Natural killer cell treated with Interleukin-12 subunit alpha and Interleukin-12 subunit beta and Interleukin-15 and Interleukin-18, amount 100 ng/mL, for 72 hours (primary cell): ENCODE results near the gene CAND2. TPM values are rescaled to one million over a fixed set of nuclear protein-coding genes. Genes with fewer than 3 reads are reported as not detected.

Source experiments
- ATAC-seq, 2 donors: fragments of 150-1000 bp; cut with Tn5 transposase in 1 of 2; sonication (Bioruptor Pico), chemical (Tn5 transposase) in 1 of 2; 2 replicates each; pipeline ENCODE4 v1.10.0; 2021
- DNase-seq: peaks from one replicate; pipeline ENCODE4 v3.0.0; 2022; ENCODE audit warnings: low spot score
- H3K27ac Mint-ChIP-seq, 2 donors: 1 replicate in 1 of 2; 2 replicates in 1 of 2; pipeline ENCODE4 v1.8.0; 2022; ENCODE audit warnings: mixed read lengths in 2 of 2, mild to moderate bottlenecking in 1 of 2, moderate library complexity in 1 of 2
- H3K27me3 Mint-ChIP-seq, 2 donors: 1 replicate in 1 of 2; 2 replicates in 1 of 2; pipeline ENCODE4 v1.8.0; 2022; ENCODE audit warnings: mixed read lengths in 2 of 2
- H3K36me3 Mint-ChIP-seq: one replicate; pipeline ENCODE4 v1.8.0; 2022; ENCODE audit warnings: mixed read lengths
- H3K4me1 Mint-ChIP-seq, 2 donors: 1 replicate in 1 of 2; 2 replicates in 1 of 2; pipeline ENCODE4 v1.8.0; 2022; ENCODE audit warnings: low read depth in 2 of 2, mixed read lengths in 2 of 2, mild to moderate bottlenecking in 1 of 2
- H3K4me3 Mint-ChIP-seq: one replicate; pipeline ENCODE4 v1.8.0; 2022; ENCODE audit warnings: mixed read lengths
- H3K9me3 Mint-ChIP-seq: 2 replicates; pipeline ENCODE4 v1.8.0; 2022; ENCODE audit warnings: mixed read lengths
- total RNA-seq, 2 donors: library from RNA; stranded (reverse); gene quantifications; one replicate each; pipeline ENCODE4 v1.2.3, GENCODE V29; 2022

The CAND2 gene
- under 1 TPM; 0.45 to 0.62 TPM for total RNA-seq

GRCh38 chr3:12796171-12797123 is at the start of gene CAND2:
Gene CAND2, plus strand, starts transcription at chr3:12796680. Its CDS starts 41 bp downstream, at chr3:12796721.
- H3K4me3 Mint-ChIP-seq, result peak within 1 kb of the TSS; percentile 65
- ATAC-seq, result peak; percentile 58 to 61
- H3K27ac Mint-ChIP-seq, result no peak within 1 kb of the TSS
- H3K9me3 Mint-ChIP-seq, result no peaks in the 10 kb centered on the region
- DNase-seq, result no peak
- H3K36me3 Mint-ChIP-seq, result no peaks in the 10 kb centered on the region
- H3K27me3 Mint-ChIP-seq, result peaks cover 3 to 11% of the 10 kb centered on the region in 2 donors
- H3K4me1 Mint-ChIP-seq, result peaks cover 0 to 6% of the 10 kb centered on the region in 2 donors

- Mint-ChIP-seq H3K27ac (no peak overlapping the region), H3K9me3 (no peaks in the 10 kb centered on the region), H3K36me3 (no peaks in the 10 kb centered on the region), H3K27me3 (peaks cover 7 to 8% of the 10 kb centered on the region in 2 donors), H3K4me1 (peaks cover 0 to 7% of the 10 kb centered on the region in 2 donors), H3K4me3 (no peak overlapping the region)
- ATAC-seq (no peak), DNase-seq (no peak)
These were observed 48.0 kb upstream of the CAND2 start for GRCh38 chr3:12748477-12748876.

GRCh38 chr3:12750223-12750622 is 46.3 kb upstream of the CAND2 start:
- ATAC-seq, result no peak

GRCh38 chr3:12750658-12751071 is 45.8 kb upstream of the CAND2 start:
- ATAC-seq (peak; percentile 63 to 79), DNase-seq (no peak)
- Mint-ChIP-seq H3K27ac (no peak overlapping the region), H3K27me3 (peaks cover 4 to 17% of the 10 kb centered on the region in 2 donors), H3K36me3 (no peaks in the 10 kb centered on the region), H3K4me3 (no peak overlapping the region), H3K4me1 (peaks cover 0 to 7% of the 10 kb centered on the region in 2 donors), H3K9me3 (no peaks in the 10 kb centered on the region)

More at GRCh38 chr3:12750223-12750622, 46.3 kb upstream of the CAND2 start:
- Mint-ChIP-seq H3K27ac (no peak overlapping the region), H3K9me3 (no peaks in the 10 kb centered on the region), H3K4me3 (no peak overlapping the region), H3K4me1 (peaks cover 0 to 7% of the 10 kb centered on the region in 2 donors), H3K27me3 (peaks cover 3 to 12% of the 10 kb centered on the region in 2 donors), H3K36me3 (no peaks in the 10 kb centered on the region)
- DNase-seq, result no peak

- Mint-ChIP-seq H3K36me3 (no peaks in the 10 kb centered on the region), H3K4me3 (no peak overlapping the region), H3K4me1 (peaks cover 0 to 7% of the 10 kb centered on the region in 2 donors), H3K9me3 (no peaks in the 10 kb centered on the region), H3K27me3 (peaks cover 7 to 23% of the 10 kb centered on the region in 2 donors), H3K27ac (no peak overlapping the region)
- no peak for ATAC-seq
- DNase-seq, result no peak
These were observed 44.9 kb upstream of the CAND2 start for GRCh38 chr3:12751571-12751970.

GRCh38 chr3:12752102-12752501 is 44.4 kb upstream of the CAND2 start:
- no peaks in the 10 kb centered on the region for H3K36me3 Mint-ChIP-seq
- H3K27ac Mint-ChIP-seq, result no peak overlapping the region
- H3K9me3 Mint-ChIP-seq, result no peaks in the 10 kb centered on the region
- ATAC-seq (no peak), DNase-seq (no peak)
- peaks cover 10 to 28% of the 10 kb centered on the region in 2 donors for H3K27me3 Mint-ChIP-seq
- H3K4me1 Mint-ChIP-seq, result peaks cover 0 to 7% of the 10 kb centered on the region in 2 donors
- no peak overlapping the region for H3K4me3 Mint-ChIP-seq

- DNase-seq (no peak), ATAC-seq (no peak)
- no peak overlapping the region for H3K27ac Mint-ChIP-seq
- H3K36me3 Mint-ChIP-seq, result no peaks in the 10 kb centered on the region
- no peaks in the 10 kb centered on the region for H3K9me3 Mint-ChIP-seq
- H3K27me3 Mint-ChIP-seq, result peaks cover 10 to 28% of the 10 kb centered on the region in 2 donors
- H3K4me3 Mint-ChIP-seq, result no peak overlapping the region
- H3K4me1 Mint-ChIP-seq, result peaks cover 0 to 7% of the 10 kb centered on the region in 2 donors
These were observed 43.7 kb upstream of the CAND2 start for GRCh38 chr3:12752809-12753208.

GRCh38 chr3:12753275-12754028 is 43.0 kb upstream of the CAND2 start:
- Mint-ChIP-seq H3K4me1 (peaks cover 0 to 7% of the 10 kb centered on the region in 2 donors), H3K4me3 (no peak overlapping the region), H3K36me3 (no peaks in the 10 kb centered on the region), H3K9me3 (no peaks in the 10 kb centered on the region), H3K27ac (no peak overlapping the region), H3K27me3 (peaks cover 7 to 22% of the 10 kb centered on the region in 2 donors)
- ATAC-seq, result no peak
- DNase-seq, result no peak

- Mint-ChIP-seq H3K4me3 (no peak overlapping the region), H3K27me3 (peaks cover 7 to 21% of the 10 kb centered on the region in 2 donors), H3K36me3 (no peaks in the 10 kb centered on the region), H3K4me1 (peaks cover 0 to 7% of the 10 kb centered on the region in 2 donors), H3K27ac (no peak overlapping the region), H3K9me3 (no peaks in the 10 kb centered on the region)
- ATAC-seq (no peak), DNase-seq (no peak)
These were observed 42.2 kb upstream of the CAND2 start for GRCh38 chr3:12754313-12754712.

- Mint-ChIP-seq H3K9me3 (no peaks in the 10 kb centered on the region), H3K27me3 (peaks cover 7 to 21% of the 10 kb centered on the region in 2 donors), H3K36me3 (no peaks in the 10 kb centered on the region), H3K27ac (no peak overlapping the region), H3K4me1 (peaks cover 0 to 3% of the 10 kb centered on the region in 2 donors), H3K4me3 (no peak overlapping the region)
- ATAC-seq (no peak), DNase-seq (no peak)
These were observed 40.7 kb upstream of the CAND2 start for GRCh38 chr3:12755754-12756153.

GRCh38 chr3:12756175-12756574 is 40.3 kb upstream of the CAND2 start:
- Mint-ChIP-seq H3K27ac (no peak overlapping the region), H3K9me3 (no peaks in the 10 kb centered on the region), H3K4me3 (no peak overlapping the region), H3K4me1 (no peaks in the 10 kb centered on the region), H3K27me3 (peaks cover 7 to 21% of the 10 kb centered on the region in 2 donors), H3K36me3 (no peaks in the 10 kb centered on the region)
- ATAC-seq (no peak), DNase-seq (no peak)

- ATAC-seq (no peak), DNase-seq (no peak)
- Mint-ChIP-seq H3K9me3 (no peaks in the 10 kb centered on the region), H3K4me1 (no peaks in the 10 kb centered on the region), H3K4me3 (no peak overlapping the region), H3K27me3 (peaks cover 7 to 21% of the 10 kb centered on the region in 2 donors), H3K36me3 (no peaks in the 10 kb centered on the region), H3K27ac (no peak overlapping the region)
These were observed 39.8 kb upstream of the CAND2 start for GRCh38 chr3:12756635-12757034.

GRCh38 chr3:12758025-12758781 is 38.3 kb upstream of the CAND2 start:
- ATAC-seq (no peak), DNase-seq (no peak)
- H3K4me1 Mint-ChIP-seq, result no peaks in the 10 kb centered on the region
- H3K27me3 Mint-ChIP-seq, result peaks cover 7 to 21% of the 10 kb centered on the region in 2 donors
- no peaks in the 10 kb centered on the region for H3K36me3 Mint-ChIP-seq
- no peaks in the 10 kb centered on the region for H3K9me3 Mint-ChIP-seq
- no peak overlapping the region for H3K4me3 Mint-ChIP-seq
- no peak overlapping the region for H3K27ac Mint-ChIP-seq
